Right hindlimb (tissue), 1 donor: Measurements from ENCODE around the gene SH2B3.
A peak's percentile ranks its signal among the peaks of the same experiment; 100 is the strongest.

ENCODE experiments used
- DNase-seq: peaks from one replicate; pipeline ENCODE4 v3.0.0-alpha.2; 2018

Gene SH2B3

DNA sequence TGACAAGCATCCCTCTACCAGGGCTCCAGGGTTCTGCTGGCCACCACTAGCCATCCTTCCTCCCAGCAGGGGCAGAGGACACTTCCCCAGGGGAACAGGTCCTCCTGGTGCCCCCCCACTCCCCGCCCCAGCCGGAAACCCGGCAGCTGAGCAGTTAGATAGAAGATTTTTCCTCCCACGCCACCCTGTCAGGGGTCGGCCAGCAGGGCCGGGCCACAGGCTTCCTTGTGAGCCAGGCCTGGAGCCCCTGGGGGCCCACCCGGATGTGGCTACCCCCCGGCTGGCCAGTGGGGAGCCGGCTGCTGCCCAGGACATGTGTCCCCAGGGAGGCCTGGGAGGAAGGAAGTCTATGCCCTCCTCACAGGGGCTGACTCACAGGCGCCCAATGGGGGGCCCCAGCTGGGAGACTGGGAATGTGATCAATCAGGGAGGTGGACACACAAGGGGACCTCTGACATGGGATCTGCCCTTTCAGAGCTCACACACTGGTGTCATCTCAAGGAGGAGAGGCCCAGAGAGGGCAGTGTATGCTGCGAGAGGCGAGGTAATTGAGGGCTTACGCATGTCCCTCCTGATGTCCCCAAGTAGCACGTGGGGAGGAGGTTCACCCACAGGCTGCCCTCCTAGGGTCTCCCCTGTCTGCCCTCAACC is 4.2 kb downstream of the SH2B3 start:
- peak; percentile 67 for DNase-seq

DNA sequence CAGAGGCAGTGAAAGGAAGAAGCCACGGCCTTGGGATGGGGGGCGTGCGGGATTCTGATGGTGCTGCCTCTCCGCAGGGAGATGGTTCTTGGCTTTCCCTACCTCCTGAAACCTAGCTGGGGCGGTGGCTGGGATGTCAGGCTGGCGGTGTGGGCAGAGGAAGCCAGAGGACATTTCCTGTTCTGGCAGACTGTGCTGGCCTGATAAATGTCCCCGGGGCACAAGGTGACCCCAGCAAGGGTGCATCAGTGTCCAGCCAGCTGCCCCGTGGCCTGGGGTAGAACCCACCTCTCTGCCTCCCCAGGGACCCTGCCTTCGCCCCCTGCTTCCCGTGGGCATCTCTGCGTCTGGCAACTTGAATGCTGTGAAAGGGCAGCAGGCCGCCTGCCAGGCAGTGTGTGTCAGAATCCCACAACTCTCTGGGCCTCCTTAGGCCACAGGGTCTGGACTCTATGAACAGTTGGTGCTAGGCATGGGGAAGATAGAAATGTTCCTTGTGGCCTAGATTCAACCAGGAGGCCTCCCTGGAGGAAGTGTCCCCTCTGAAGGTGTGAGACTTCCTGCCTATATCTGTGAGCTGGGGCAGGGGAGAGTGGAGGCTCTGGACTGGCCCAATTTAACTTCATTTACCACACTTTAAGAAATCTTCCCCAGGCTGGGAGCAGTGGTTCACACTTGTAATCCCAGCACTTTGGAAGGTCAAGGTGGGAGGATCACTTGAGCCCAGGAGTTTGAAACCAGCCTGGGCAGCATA is 4.9 kb downstream of the SH2B3 start:
- no peak for DNase-seq

DNA sequence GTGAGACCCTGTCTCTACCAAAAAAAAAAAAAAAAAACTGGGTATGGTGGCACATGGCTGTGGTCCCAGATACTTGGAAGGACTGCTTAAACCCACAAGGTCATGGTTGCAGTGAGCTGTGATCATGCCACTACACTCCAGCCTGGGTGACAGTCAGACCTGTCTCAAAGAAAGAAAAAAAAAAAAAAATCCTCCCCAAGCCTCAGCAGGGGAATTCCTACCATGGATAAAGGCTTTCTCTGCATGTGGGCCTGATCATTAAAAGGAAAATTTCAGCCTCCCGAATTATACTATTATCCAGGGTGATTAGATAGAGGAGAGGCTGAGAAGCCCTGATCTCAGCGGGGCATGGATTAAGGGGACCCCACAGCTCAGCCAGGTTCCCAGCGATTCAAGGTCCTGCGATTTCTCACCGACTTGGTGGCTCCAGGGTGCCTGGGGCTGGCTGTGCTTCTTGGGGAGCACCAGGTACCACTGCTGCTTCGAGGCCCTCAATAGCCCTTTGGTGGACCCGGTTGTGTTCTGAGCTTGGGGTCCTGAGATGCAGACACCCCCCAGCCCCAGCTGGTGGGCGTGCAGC is 5.6 kb downstream of the SH2B3 start:
- no peak for DNase-seq

DNA sequence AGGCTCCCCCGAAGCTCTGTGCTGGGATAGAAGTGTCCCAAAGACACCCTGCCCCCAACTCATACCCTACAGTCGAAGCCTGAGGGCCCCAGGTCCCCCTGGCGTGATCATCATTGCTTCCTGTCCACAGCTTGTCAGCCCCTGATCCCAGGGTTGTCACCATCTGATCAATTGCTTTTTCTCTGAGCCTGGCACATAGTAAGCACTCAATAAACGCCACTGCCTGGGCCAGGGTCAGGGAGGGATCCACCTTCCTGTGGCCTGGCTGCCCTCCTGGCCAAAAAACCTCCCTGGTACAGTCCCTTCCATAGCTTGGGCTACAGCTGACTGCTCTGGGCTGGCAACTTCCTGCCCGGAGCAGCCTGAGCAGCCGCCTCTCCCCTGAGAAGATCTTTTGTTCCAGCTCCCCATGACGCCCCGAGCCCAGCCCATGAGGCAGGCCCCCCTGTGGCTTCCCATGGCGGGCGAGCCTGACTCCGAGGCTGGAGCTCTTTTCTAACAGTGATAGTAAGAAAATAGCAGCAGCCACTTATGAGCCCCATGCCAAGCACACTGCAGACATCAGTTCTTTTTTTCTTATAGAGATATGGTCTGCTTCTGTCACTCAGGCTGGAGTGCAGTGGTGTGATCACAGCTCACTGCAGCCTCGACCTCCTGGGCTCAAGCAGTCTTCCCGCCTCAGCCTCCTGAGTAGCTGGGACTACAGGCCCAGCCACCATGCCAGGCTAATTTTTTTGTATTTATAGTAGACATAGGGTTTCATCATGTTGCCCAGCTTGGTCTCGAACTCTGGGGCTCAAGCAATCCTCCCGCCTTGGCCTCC is 6.5 kb downstream of the SH2B3 start:
- no peak for DNase-seq

DNA sequence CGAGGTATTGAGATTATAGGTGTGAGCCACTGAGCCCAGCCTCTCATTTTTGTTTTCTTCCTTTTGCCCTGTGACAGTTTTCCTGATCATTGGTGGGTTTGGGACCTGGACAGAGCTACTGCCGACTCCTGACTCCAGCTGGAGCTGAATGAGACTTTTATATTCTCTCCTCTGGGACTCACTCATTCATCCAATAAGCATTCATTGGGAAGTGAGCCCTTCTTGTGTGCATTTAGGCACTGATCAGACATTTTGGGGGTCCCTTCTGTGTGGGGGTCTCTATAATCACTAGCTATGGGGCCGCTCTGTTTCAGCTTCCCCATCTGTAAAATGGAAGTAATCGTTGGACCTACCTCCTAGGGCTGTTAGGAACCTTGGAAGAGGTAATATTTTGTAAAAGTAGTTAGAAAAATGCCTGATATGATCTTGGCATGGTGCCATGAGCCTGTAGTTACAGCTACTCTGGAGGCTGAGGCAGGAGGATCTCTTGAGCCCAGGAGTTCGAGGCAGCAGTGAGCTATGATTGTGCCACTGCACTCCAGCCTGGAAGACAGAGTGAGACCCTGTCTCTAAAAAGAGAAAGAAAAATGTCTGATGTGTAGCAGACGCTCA is 7.2 kb downstream of the SH2B3 start:
- no peak for DNase-seq

DNA sequence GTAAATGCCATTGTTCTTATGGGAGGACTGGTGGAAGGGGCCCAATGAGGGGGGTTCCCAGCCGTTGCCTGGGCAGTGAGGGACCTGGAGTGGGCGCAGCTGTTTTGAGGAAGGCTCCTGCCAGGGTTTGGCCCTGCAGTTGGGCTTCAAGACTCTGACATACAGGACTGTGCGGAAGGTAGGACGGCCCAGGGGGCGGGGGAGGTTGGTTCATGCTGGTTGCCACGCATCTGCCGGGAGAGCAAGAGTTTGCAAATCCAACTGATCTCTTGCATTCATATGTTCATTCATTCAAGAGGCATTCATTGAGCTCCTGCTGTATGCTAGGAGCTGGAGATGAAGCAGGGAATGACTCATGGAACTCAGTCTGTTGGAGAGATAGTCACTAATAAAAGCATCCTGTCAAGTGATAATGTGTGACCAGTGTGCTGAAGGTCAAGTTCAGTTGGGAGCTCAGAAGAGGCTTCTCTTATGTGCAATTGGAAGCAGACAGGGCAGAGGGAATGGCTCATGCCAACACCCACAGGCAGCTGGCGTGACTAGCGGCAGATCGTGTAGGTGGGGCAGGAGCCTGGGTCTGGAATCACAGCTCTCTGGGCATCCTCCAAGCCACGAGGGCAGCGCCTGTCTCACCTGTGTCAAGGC is 7.8 kb downstream of the SH2B3 start:
- DNase-seq = no peak

DNA sequence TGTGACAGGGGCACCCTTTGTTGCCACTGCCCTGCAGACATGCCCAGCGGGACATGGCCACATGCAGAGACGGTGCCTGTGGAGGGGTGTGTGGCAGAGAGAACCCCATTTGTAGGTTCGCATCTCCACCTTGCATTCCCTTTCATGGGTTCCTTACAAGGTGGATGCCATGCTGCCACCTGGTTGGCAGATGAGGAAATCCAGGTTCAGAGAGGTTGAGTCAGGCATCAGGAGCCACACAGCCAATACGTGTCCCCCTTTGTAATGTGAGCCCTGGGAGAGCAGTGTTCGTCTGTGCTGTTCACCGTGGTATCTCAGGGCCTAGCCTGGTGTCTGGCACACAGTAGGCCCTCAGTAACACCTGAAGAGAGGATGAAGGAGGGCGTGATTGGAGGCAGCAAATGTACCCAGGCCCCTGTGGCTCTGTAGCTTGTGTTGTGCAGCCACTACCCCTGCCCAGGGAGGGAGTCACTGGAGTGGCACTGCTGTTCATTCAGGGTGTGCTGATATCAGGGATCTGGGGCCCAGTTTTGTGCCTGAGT is 9.1 kb downstream of the SH2B3 start:
- DNase-seq = no peak

DNA sequence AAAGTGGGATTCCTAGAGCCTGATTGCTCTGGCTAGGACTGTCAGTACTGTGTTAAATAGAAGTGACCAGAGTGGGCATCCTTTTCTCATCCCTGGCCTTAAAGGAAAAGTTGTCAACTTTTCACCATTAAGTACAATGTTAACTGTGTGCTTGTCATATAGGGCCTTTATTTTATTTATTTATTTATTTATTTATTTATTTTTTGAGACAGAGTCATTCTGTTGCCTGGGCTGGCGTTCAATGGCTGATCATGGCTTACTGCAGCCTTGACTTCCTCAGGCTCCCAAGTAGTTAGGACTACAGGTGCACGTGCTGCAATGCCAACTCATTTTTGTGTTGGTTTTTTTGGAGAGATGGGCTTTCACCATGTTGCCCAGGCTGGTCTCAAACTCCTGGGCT is 11.6 kb downstream of the SH2B3 start:
- no peak for DNase-seq

DNA sequence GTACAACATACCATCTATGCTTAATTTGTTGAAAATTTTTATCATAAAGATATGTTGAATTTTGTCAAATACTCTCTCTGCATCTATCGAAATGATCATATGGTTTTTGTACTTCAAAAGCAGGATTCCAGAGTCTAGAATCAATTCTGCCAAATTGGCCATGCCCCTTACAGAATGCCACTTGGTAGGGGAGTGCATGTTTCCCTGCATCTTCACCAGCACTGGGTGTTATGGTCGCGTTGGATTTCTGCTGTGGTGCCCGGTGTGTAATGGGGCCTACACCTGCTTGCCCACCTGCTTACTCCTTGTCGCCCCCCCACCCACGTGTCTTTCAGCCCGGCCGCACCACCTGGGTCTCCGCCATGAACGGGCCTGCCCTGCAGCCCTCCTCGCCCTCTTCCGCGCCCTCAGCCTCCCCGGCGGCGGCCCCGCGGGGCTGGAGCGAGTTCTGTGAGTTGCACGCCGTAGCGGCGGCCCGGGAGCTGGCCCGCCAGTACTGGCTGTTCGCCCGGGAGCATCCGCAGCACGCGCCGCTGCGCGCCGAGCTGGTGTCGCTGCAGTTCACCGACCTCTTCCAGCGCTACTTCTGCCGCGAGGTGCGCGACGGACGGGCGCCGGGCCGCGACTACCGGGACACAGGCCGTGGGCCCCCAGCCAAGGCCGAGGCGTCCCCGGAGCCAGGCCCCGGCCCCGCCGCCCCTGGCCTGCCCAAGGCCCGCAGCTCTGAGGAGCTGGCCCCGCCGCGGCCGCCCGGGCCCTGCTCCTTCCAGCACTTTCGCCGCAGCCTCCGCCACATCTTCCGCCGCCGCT is 12.3 kb downstream of the SH2B3 start:
- no peak for DNase-seq

DNA sequence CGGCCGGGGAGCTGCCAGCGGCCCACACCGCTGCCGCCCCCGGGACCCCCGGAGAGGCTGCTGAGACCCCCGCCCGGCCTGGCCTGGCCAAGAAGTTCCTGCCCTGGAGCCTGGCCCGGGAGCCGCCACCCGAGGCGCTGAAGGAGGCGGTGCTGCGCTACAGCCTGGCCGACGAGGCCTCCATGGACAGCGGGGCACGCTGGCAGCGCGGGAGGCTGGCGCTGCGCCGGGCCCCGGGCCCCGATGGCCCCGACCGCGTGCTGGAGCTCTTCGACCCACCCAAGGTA is 12.8 kb downstream of the SH2B3 start:
- DNase-seq = no peak

DNA sequence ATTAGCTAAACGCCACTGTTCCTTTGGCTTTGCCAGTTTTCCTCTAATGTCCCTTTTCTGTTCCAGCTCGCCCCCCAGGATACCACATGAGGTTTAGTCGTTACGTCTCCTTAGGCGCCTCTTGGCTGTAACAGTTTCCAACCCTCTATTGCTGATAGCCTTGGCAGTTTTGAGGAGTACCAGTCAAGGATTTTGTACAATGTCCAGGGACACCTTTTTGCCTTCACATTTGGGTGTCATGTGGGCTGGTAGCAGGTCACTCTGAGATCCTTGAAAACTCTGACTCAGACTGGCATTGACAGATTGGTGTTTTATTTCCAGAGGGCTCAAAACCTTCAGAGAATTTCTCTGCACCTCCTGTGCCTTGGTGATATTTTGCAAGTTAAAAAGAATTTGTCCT is 14.1 kb downstream of the SH2B3 start:
- no peak for DNase-seq

DNA sequence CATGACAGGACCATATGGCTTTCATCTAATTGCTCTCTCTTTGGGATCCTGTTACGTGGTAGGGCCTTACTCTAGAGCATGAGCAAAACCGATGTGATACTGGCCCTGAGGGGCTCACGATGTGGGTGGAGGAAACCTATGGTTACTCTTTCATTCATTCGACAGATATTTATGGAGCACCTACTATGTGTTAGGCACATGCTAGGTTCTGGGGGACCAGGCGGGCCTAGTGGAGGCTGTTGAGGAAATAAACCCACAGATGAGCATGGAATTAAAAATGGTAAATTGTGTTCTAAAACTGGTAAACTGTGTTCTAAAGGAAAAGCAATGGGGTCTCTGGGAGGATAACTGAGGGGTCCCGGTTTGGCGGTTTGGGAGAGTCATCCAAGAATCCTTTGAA is 14.8 kb downstream of the SH2B3 start:
- no peak for DNase-seq

DNA sequence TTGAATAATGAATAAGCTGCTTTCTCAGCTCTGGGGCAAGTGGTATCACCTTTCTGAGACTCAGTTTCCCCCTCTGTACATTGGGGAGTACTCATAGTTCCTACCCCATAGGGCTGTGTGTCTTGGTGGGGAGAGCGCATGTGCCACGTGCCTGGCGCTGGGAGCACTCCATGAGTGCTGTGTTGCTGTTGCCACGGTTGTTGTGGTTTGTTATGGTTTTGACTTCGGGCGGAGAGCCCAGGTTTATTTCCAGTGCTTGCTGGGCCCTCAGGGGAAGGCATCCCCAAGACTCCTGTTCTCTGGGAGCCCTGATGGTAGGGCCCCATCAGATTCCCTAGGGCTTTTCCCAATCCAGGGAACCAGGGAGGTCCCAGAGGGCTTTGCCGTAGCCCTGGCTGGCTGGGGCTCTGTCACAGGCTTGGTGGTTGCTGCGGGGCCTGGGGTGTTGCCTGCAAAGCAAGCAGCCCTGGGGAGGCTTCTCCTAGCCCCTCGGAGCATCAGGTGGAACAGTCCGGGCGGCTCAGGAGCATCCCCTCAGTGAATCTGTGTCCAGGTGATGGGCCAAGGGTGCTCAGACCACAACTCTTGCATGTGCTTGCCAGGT is 18.6 kb downstream of the SH2B3 start:
- no peak for DNase-seq

DNA sequence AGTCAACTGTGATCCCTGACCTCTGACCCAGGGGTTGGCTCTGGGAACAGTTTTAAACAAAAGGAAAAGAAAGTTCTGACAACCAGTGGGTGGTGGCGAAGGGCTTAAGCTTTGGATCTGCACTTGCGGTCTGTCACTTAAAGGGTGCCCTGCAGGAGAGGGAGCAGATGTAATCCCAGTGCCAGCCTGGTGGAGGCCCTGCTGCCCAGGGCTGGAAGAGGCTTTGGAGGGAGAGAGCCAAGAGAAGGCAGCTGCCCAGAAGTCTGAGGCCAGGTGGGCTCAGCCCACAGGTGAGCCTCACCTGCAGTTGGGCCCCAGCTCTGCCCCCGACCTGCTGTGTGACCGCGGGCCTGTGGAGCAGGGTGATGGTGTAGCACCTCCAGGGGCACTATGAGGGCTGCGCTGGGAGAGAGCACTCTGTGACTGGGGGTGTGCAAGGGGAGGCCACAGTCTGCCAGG is 19.1 kb downstream of the SH2B3 start:
- no peak for DNase-seq

DNA sequence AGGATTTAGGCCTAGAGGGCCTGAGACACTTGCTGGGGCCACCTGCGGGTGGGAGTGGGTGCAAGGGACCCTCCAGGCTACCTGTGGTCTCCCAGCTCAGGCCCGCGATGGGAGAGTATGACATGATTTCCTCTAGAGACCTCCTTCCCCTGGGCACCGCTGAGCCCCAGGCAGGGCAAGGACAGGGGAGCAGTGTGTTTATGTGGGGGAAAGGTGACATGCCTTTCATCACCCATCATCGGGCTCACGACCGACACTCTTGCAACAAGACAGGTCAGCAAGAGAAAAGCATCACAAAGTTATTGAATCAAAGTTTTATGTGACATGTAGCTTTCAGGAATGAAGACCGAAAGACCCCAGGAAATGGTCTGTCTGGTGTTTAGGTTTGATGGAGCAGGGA is 19.9 kb downstream of the SH2B3 start:
- DNase-seq = no peak

DNA sequence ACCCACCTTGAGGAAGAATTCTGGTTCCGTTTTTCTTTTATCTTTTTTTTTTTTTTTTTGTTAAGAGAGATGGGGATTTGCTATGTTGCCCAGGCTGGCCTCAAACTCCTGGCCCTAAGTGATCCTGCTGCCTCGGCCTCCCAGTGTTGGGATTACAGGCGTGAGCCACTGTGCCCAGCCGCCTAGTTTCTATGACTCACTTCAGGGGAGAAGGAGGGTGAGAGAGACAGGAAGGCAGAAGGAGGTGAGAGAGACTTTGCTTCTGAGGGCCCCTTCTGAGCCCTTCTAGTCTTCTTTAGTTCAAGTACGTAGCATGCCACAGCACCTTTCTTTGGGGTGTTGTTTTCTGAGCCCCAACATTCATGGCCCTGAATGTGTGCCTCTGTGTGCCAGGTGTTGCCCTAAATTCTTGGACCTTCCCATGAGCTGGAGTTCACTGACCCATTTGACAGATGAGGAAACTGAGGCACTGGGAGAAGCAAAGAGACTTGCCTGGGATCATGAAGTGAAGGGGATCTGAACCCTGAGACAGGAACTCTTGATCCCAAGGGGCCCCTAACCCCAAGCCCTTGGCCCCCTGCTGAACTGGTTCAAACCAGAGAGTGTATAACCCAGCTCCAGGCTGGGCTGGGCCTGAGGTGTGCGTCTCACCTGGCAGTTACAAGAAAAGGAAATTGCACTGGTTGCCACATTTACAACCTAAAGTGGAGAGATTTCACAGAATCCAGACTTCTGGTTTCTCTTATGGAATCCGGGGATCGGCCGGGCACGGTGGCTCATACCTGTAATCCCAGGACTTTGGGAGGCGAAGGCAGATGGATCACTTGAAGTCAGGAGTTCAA is 20.8 kb downstream of the SH2B3 start:
- no peak for DNase-seq

DNA sequence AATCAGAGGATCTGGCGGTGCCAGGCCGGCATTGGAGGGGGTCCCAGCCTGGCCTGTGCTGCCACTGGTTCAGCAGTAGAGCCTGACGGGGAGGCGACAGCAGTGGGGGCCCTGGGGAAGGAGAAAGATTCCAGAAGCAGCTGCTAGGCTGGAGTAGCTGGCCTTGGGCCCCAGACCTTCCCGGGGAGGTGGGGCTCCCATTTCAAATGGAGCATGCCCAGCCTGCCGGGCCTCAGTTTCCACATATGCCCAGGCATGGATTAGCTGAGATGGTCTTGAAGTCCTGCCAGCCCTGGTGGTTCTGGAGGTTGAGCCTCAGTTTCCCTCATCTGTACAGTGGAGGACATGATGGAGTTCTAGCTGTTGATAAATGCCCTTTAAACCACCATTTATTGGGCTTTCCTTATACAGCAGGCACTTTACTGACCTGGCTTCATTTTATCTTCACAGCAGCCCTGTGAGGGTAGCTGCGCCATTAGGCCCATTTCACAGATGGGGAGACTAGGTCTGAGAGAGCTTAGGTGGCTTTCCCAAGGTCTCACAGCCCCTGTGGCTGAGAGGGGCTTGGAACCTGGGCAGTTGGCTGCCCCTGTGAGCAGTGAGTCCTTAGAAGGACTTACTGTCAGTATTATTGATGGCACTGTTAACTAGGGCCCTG is 21.8 kb downstream of the SH2B3 start:
- no peak for DNase-seq

DNA sequence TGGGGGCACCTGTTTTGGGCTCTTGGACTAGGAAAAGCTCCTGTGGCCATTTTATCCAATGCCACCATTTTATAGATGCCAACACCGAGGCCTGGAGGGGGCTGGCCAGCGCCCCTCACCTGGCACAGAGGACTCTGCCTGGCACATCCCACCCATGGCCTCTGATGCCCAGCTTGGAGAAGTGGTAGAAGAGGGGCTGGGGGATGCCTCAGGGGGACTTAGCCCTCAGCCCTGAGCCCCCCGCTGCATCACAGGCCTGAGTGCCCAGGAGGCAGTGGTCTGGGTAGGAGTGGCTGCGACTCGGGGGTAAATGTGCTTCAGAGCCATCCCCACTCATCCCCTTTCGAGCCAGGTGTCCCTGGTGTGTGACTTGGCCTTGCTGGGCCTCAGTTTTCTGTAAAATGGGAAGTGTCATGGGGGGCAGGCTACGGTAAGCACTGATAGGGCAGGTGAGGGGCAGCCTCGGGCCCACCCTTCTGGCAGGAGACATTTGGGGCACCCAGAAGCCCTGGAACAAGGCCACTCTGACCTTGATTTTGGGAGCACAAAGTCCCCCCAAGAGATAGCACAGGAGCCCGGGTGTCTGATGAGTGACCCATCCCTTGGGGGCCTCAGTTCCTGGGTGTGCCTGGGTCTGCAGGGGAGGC is 22.5 kb downstream of the SH2B3 start:
- no peak for DNase-seq

DNA sequence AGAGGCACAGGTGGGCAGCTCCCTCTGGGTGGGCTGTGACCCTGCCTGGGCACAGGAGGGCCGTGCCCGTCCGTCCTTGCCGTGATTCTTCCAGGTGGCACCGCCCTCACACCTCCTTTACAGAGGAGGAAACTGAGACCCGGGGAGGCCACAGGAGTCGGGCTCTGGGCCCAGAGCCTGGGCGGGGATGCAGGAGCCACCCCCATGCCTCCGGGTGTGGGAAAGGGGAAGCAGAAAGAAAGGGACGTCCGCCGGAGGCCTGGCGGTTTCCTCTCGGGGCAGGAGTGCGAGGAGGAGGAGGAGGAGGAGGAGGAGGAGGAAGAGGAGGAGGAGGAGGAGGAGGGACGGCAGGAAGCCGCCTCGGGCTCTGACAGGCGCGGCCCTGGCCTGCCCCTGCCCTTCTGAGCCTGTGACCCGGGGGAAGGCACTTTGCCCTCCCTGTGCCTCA is 23.0 kb downstream of the SH2B3 start:
- no peak for DNase-seq
